OCI-LY7 (cell line): ENCODE results near the gene HCST.

ENCODE experiments used
- EZH2phosphoT487 ChIP-seq: fragments of 200-600 bp; sonication (generic); IDR thresholded peaks from 2 replicates; pipeline ENCODE4 v1.6.1; 2018; ENCODE audit warnings: low read depth, borderline replicate concordance, mild to moderate bottlenecking, mixed run types, antibody characterized with exemption, low read length, moderate library complexity, mixed read lengths
- TF ChIP-seq, protein P1 (sequence below): fragments of 200-600 bp; sonication (generic); conservative IDR thresholded peaks from 2 replicates; pipeline ENCODE4 v1.5.1; 2014; ENCODE audit warnings: mild to moderate bottlenecking, antibody characterized with exemption, low read length, moderate library complexity, mixed read lengths

GRCh38 chr19:35919306-35919705, 17.0 kb downstream of the HCST start:
- TF ChIP-seq, protein P1, sequence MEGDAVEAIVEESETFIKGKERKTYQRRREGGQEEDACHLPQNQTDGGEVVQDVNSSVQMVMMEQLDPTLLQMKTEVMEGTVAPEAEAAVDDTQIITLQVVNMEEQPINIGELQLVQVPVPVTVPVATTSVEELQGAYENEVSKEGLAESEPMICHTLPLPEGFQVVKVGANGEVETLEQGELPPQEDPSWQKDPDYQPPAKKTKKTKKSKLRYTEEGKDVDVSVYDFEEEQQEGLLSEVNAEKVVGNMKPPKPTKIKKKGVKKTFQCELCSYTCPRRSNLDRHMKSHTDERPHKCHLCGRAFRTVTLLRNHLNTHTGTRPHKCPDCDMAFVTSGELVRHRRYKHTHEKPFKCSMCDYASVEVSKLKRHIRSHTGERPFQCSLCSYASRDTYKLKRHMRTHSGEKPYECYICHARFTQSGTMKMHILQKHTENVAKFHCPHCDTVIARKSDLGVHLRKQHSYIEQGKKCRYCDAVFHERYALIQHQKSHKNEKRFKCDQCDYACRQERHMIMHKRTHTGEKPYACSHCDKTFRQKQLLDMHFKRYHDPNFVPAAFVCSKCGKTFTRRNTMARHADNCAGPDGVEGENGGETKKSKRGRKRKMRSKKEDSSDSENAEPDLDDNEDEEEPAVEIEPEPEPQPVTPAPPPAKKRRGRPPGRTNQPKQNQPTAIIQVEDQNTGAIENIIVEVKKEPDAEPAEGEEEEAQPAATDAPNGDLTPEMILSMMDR = no peak
- no peak for TF ChIP-seq EZH2phosphoT487
